ENCODE data around the gene BAG1. TPM values are rescaled to one million over a fixed set of nuclear protein-coding genes. Genes with fewer than 3 reads are reported as not detected.

Gene BAG1
- total RNA-seq, 4 donors from 2014 or later: 39.7 to 143 (median 59.4) TPM

DNA sequence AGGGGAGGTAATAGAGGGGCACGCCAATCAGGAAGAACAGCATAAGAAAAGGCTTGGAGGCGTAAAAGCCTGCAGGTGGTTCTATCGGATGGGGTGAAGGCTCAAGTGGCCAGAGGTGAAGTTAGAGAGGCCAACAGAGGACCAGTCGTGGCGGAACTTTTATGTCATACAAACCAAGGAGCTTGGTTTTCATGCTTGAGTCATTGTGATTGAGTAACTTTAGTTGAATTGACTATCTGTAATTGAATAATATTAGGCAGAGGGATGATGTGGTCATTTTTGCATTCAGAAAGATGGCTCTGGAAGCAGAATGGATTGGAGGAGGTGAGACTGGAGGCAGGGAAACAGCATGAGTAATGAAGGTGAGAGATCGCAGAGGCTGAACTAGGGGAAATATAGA lies 31.7 kb downstream of the BAG1 start:
- intact Hi-C loops (cut with DNase I; ENCODE audit: low total_unique reads): no loop called here
- H3K9me3 ChIP-seq: no peaks in the 10 kb centered on the region

DNA sequence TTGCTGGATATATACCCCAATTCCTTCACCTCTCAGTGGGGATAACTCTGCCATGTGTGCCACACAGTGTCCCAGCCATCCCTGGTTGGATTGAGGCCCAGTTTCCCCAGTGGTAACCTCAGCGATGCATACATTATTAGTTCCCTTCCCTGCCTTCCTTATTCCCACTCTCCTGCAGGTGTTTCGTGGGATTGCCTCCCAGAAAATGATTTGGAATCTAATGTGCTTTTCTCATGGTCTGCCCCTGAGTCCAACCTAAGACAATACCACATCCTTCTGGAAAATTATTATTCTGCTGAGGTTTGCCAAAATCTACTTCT lies 32.9 kb downstream of the BAG1 start:
- Histone ChIP-seq H3K4me3 (no peak overlapping the region), H3K36me3 (no peaks in the 10 kb centered on the region), H3K27me3 (no peaks in the 10 kb centered on the region), H3K4me1 (no peaks in the 10 kb centered on the region), H3K9me3 (no peaks in the 10 kb centered on the region), H3K27ac (no peak overlapping the region)
- no peak for DNase-seq
- TF ChIP-seq, protein P1, sequence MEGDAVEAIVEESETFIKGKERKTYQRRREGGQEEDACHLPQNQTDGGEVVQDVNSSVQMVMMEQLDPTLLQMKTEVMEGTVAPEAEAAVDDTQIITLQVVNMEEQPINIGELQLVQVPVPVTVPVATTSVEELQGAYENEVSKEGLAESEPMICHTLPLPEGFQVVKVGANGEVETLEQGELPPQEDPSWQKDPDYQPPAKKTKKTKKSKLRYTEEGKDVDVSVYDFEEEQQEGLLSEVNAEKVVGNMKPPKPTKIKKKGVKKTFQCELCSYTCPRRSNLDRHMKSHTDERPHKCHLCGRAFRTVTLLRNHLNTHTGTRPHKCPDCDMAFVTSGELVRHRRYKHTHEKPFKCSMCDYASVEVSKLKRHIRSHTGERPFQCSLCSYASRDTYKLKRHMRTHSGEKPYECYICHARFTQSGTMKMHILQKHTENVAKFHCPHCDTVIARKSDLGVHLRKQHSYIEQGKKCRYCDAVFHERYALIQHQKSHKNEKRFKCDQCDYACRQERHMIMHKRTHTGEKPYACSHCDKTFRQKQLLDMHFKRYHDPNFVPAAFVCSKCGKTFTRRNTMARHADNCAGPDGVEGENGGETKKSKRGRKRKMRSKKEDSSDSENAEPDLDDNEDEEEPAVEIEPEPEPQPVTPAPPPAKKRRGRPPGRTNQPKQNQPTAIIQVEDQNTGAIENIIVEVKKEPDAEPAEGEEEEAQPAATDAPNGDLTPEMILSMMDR (IDR thresholded peaks at IDR 0.05): no peak
- intact Hi-C loops (cut with DNase I; ENCODE audit: low total_unique reads): no loop called here

More for the DNA sequence above, 31.7 kb downstream of the BAG1 start:
- H3K36me3 ChIP-seq: no peaks in the 10 kb centered on the region
- no peak overlapping the region for H3K4me3 ChIP-seq
- no peak for DNase-seq
- H3K4me1 ChIP-seq: no peaks in the 10 kb centered on the region
- TF ChIP-seq POLR2A (IDR thresholded peaks at IDR 0.05): no peak
- TF ChIP-seq, protein P1 (IDR thresholded peaks at IDR 0.05): no peak
- H3K27me3 ChIP-seq: no peaks in the 10 kb centered on the region
- no peak overlapping the region for H3K27ac ChIP-seq

DNA sequence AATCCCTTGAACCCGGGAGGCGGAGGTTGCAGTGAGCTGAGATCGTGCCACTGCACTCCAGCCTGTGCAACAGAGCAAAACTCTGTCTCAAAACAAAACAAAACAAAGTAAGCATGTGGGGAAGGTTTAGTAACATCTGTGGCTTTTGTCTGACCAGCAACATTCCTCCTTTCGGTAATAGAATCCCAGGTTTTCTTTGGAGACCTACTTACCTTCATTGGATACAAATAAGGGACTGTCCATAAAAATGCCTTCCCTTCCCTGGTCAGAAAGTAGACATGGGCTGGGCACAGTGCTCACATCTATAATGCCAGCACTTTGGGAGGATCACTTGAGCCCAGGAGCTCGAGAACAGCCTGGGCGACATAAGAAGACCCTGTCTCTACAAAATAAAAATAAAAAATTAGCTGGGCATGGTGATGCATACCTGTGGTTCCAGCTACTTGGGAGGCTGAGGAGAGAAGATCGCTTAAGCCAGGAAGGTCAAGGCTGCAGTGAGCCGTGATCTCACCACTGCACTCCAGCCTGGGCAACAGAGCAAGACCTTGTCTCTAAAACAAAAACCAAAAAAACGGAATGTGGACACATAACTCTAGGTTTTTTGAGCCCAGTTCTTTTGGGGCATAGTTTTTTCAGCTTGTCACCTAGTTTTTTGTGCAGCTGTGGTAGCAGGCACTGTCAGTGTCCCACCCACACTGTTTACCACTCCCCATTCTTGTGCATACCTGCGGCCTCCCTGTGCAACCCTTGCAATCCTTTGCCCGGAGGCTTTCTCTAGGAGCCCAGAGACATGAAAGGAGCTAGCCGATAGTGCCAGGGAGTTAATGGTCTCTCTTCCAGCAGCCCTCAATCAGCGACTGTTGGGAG lies 33.5 kb downstream of the BAG1 start:
- intact Hi-C loops (cut with DNase I; ENCODE audit: low total_unique reads): no loop called here
- Histone ChIP-seq H3K27ac (no peak overlapping the region), H3K9me3 (no peaks in the 10 kb centered on the region), H3K4me3 (no peak overlapping the region), H3K4me1 (no peaks in the 10 kb centered on the region), H3K36me3 (no peaks in the 10 kb centered on the region), H3K27me3 (no peaks in the 10 kb centered on the region)
- TF ChIP-seq POLR2A (IDR thresholded peaks at IDR 0.05): no peak
- TF ChIP-seq, protein P1 (IDR thresholded peaks at IDR 0.05): no peak
- DNase-seq: no peak

DNA sequence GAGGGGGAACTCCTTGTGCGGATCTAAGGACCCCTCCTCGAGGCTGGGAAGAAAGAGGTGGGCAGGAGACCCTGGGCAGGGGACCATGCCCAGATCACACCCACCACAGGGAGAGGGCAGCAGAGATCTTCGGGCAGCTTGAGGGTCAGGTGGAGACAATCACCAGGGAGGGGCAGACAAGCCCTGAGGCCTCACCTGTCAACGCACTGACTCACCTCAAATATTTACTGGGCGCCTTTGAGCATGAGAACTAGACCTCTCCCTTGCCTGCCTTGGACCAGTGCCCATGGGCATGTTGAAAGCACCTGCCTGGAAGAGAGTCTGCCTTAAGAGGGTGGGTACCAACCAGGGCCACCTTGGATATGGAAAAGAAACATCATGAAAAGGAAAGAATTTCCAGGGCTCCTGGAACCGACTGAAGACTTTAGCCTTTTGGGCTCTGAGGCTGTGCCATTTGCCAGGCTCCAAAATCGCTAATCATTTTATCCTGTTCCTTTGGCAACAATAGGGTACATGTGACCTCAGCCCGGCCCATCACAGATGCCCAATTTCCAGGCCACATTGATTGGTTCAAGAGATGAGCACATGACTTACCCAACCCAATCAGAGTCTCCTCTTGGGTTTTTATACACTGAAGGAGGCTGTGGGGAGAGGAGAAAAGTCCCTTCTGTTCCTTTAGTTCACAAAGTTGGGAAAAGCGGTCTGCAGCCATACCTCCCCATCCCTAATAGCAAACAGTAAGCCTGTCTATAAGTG lies 35.0 kb downstream of the BAG1 start:
- Histone ChIP-seq H3K4me1 (peaks cover 0 to 5% of the 10 kb centered on the region in 2 donors), H3K4me3 (no peak overlapping the region), H3K9me3 (no peaks in the 10 kb centered on the region), H3K36me3 (no peaks in the 10 kb centered on the region), H3K27ac (no peak overlapping the region), H3K27me3 (no peaks in the 10 kb centered on the region)
- no peak for DNase-seq
- TF ChIP-seq, protein P1 (IDR thresholded peaks at IDR 0.05): no peak
- TF ChIP-seq POLR2A (IDR thresholded peaks at IDR 0.05): no peak
- intact Hi-C loops (cut with DNase I; ENCODE audit: low total_unique reads): no loop called here

DNA sequence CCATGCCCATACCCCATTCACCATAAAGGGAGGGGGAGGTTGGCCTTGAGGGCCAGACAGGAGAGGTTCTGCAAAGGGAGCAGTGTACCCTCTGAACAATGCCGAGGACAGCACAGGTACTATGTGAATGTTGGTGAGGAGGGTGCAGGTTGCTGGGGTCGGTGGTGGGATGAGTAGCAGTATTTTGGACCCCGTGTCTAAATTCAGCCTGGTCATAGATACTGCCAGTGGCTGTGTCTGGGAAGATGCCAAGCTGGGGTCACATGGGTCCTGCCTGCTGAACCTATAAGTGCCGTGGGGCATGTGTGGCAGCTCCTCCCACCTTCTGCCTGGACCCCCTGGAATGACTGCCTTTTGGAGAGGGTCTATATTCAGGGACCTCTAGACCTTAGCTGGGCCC lies 35.9 kb downstream of the BAG1 start:
- Histone ChIP-seq H3K36me3 (no peaks in the 10 kb centered on the region), H3K4me1 (peaks cover 0 to 5% of the 10 kb centered on the region in 2 donors), H3K27ac (no peak overlapping the region), H3K4me3 (no peak overlapping the region), H3K9me3 (no peaks in the 10 kb centered on the region), H3K27me3 (no peaks in the 10 kb centered on the region)
- TF ChIP-seq, protein P1 (IDR thresholded peaks at IDR 0.05): no peak
- no peak for TF ChIP-seq POLR2A (IDR thresholded peaks at IDR 0.05)
- DNase-seq: no peak
- intact Hi-C loops (cut with DNase I; ENCODE audit: low total_unique reads): no loop called here

All from uterus (tissue), 4 donors.